Measurements from ENCODE around the gene ZBTB3. TPM values are rescaled to one million over a fixed set of nuclear protein-coding genes. Genes with fewer than 3 reads are reported as not detected.
A peak's percentile ranks its signal among the peaks of the same experiment; 100 is the strongest.
"Not testable (repeated sequence)": the region's sequence is repeated elsewhere in the genome, so short reads cannot be mapped to it uniquely, and the experiment has no call there.

ZBTB3 gene
- total and polyA plus RNA-seq, 7 donors: 1.5 to 8.7 (median 5.4) TPM

GRCh38 chr11:62707277-62707861 lies 46.6 kb downstream of the ZBTB3 start, which contains the start of the genes BSCL2 and GNG3:
Gene BSCL2, minus strand, starts transcription at chr11:62707424. Its CDS starts 229 bp downstream, at chr11:62707195.
Gene GNG3, plus strand, starts transcription at chr11:62707676. Its CDS starts 620 bp downstream, at chr11:62708296.
- TF ChIP-seq CTCF (IDR thresholded peaks at IDR 0.05): no peak
- peak within 1 kb of the TSS; percentile 99 for H3K27ac ChIP-seq
- peak within 1 kb of the TSS; percentile 92 for H3K4me3 ChIP-seq
- intact Hi-C loops (cut with DNase I): no loop called here
- H3K9me3 ChIP-seq: no peaks in the 10 kb centered on the region
- 76 to 92% (median 82%) methylated on average over 8 to 10 of the region's 10 CpGs for WGBS, 3 donors
- ATAC-seq (no peak), DNase-seq (no peak)
- H3K36me3 ChIP-seq (ENCODE audit: insufficient read depth in 1 of 2, low read depth in 1 of 2): peaks cover 0 to 30% of the 10 kb centered on the region in 2 donors
- H3K4me1 ChIP-seq: peaks cover 47% of the 10 kb centered on the region
- H3K27me3 ChIP-seq (ENCODE audit: insufficient read depth in 3 of 3, low read length in 2 of 3): no peaks in the 10 kb centered on the region

- H3K4me1 ChIP-seq: peaks cover 47% of the 10 kb centered on the region
- no peaks in the 10 kb centered on the region for H3K27me3 ChIP-seq (ENCODE audit: insufficient read depth in 3 of 3, low read length in 2 of 3)
- ATAC-seq: no peak
- no peaks in the 10 kb centered on the region for H3K9me3 ChIP-seq
- peak overlapping the region; percentile 83 for H3K27ac ChIP-seq
- 75 to 86% (median 80%) methylated on average over 8 of the region's 8 CpGs for whole genome bisulfite sequencing, 3 donors
- intact Hi-C loops (cut with DNase I): no loop called here
- no peak for TF ChIP-seq CTCF (IDR thresholded peaks at IDR 0.05)
- DNase-seq: no peak
- H3K36me3 ChIP-seq (ENCODE audit: insufficient read depth in 1 of 2, low read depth in 1 of 2): peaks cover 0 to 30% of the 10 kb centered on the region in 2 donors
- peak overlapping the region; percentile 85 for H3K4me3 ChIP-seq
Observed at GRCh38 chr11:62706850-62707247, 47.1 kb downstream of the ZBTB3 start.

GRCh38 chr11:62705880-62706849 lies 47.8 kb downstream of the ZBTB3 start:
- DNase-seq: peak; percentile 96 to 98
- peak; percentile 85 to 90 (median 88) for ATAC-seq
- no peak for TF ChIP-seq CTCF (IDR thresholded peaks at IDR 0.05)
- peak overlapping the region; percentile 83 for H3K27ac ChIP-seq
- peaks cover 47% of the 10 kb centered on the region for H3K4me1 ChIP-seq
- H3K4me3 ChIP-seq: peak overlapping the region; percentile 85
- H3K36me3 ChIP-seq (ENCODE audit: insufficient read depth in 1 of 2, low read depth in 1 of 2): peaks cover 0 to 30% of the 10 kb centered on the region in 2 donors
- intact Hi-C loops (cut with DNase I): no loop called here
- 3 to 6% (median 5%) methylated on average over 41 to 73 of the region's 73 CpGs for WGBS, 3 donors
- no peaks in the 10 kb centered on the region for H3K27me3 ChIP-seq (ENCODE audit: insufficient read depth in 3 of 3, low read length in 2 of 3)
- H3K9me3 ChIP-seq: no peaks in the 10 kb centered on the region

- no peaks in the 10 kb centered on the region for H3K9me3 ChIP-seq
- H3K27me3 ChIP-seq (ENCODE audit: insufficient read depth in 3 of 3, low read length in 2 of 3): no peaks in the 10 kb centered on the region
- intact Hi-C loops (cut with DNase I): no loop called here
- peak overlapping the region; percentile 83 for H3K27ac ChIP-seq
- 26 to 39% (median 33%) methylated on average over 7 of the region's 7 CpGs for WGBS, 3 donors
- DNase-seq (no peak), ATAC-seq (no peak)
- no peak for TF ChIP-seq CTCF (IDR thresholded peaks at IDR 0.05)
- peaks cover 0 to 30% of the 10 kb centered on the region in 2 donors for H3K36me3 ChIP-seq (ENCODE audit: insufficient read depth in 1 of 2, low read depth in 1 of 2)
- H3K4me1 ChIP-seq: peaks cover 44% of the 10 kb centered on the region
- peak overlapping the region; percentile 85 for H3K4me3 ChIP-seq
Observed at GRCh38 chr11:62705413-62705812, 48.5 kb downstream of the ZBTB3 start.

- Histone ChIP-seq H3K36me3 (ENCODE audit: insufficient read depth in 1 of 2, low read depth in 1 of 2) (peaks cover 0 to 32% of the 10 kb centered on the region in 2 donors), H3K4me1 (peaks cover 38% of the 10 kb centered on the region)
- ATAC-seq; H3K27me3 ChIP-seq (ENCODE audit: insufficient read depth in 3 of 3, low read length in 2 of 3); H3K9me3 ChIP-seq; H3K4me3 ChIP-seq; intact Hi-C loops (cut with DNase I); DNase-seq; H3K27ac ChIP-seq: not testable (repeated sequence)
- 82 to 94% (median 93%) methylated on average over 4 of the region's 4 CpGs for WGBS, 3 donors
Observed at GRCh38 chr11:62703921-62704320, 50.0 kb downstream of the ZBTB3 start.
